GM23338 (cell line): ENCODE data around the gene SIK2. TPM values are rescaled to one million over a fixed set of nuclear protein-coding genes. Genes with fewer than 3 reads are reported as not detected.

Experiments
- ATAC-seq: fragments of 200-7000 bp; cut with Tn5 transposase; 3 replicates; pipeline ENCODE4 v1.9.1; 2020
- DNase-seq: peaks from one replicate; pipeline ENCODE4 v3.0.0-alpha.2; 2015; ENCODE audit warnings: low spot score
- H2AFZ ChIP-seq: fragments of 200-600 bp; sonication (generic); 2 replicates; pipeline ENCODE4 v1.8.0; 2016; ENCODE audit warnings: antibody characterized with exemption, mild to moderate bottlenecking, moderate library complexity
- H3F3A ChIP-seq: fragments of 200-600 bp; sonication (generic); replicated peaks from 2 replicates; pipeline ENCODE4 v1.8.0; 2017; ENCODE audit warnings: antibody characterized with exemption, mixed run types, low read depth
- H3K27ac ChIP-seq: fragments of 200-600 bp; sonication (generic); 2 replicates; pipeline ENCODE4 v1.6.1; 2016; ENCODE audit warnings: low read depth
- H3K27me3 ChIP-seq: fragments of 200-600 bp; sonication (generic); 2 replicates; pipeline ENCODE4 v1.8.0; 2016; ENCODE audit warnings: mild to moderate bottlenecking, mixed run types, moderate library complexity; ENCODE audit not compliant: insufficient read depth
- H3K36me3 ChIP-seq: fragments of 200-600 bp; sonication (generic); 2 replicates; pipeline ENCODE4 v1.8.0; 2016; ENCODE audit warnings: mild to moderate bottlenecking; ENCODE audit not compliant: insufficient read depth
- H3K4me1 ChIP-seq: fragments of 200-600 bp; sonication (generic); 2 replicates; pipeline ENCODE4 v1.8.0; 2016; ENCODE audit warnings: mild to moderate bottlenecking, moderate library complexity; ENCODE audit not compliant: insufficient read depth
- H3K4me2 ChIP-seq: fragments of 200-600 bp; sonication (generic); 2 replicates; pipeline ENCODE4 v1.7.1; 2017; ENCODE audit warnings: mixed run types
- H3K4me3 ChIP-seq: fragments of 200-600 bp; sonication (generic); 2 replicates; pipeline ENCODE4 v1.6.1; 2016; ENCODE audit warnings: mixed run types
- H3K79me2 ChIP-seq: fragments of 200-600 bp; sonication (generic); replicated peaks from 2 replicates; pipeline ENCODE4 v1.8.0; 2017; ENCODE audit warnings: mild to moderate bottlenecking; ENCODE audit not compliant: insufficient read depth
- H3K9me2 ChIP-seq: fragments of 200-600 bp; sonication (generic); 2 replicates; pipeline ENCODE4 v1.8.0; 2017; ENCODE audit not compliant: insufficient read depth
- H4K20me1 ChIP-seq: fragments of 200-600 bp; sonication (generic); replicated peaks from 2 replicates; pipeline ENCODE4 v1.8.0; 2017; ENCODE audit warnings: mild to moderate bottlenecking; ENCODE audit not compliant: insufficient read depth
- H3K27ac Mint-ChIP-seq: 2 replicates; pipeline ENCODE4 v1.8.0; 2020; ENCODE audit warnings: inconsistent platforms, mild to moderate bottlenecking, moderate library complexity, mixed read lengths
- H3K27me3 Mint-ChIP-seq: 3 replicates; pipeline ENCODE4 v1.8.0; 2022; ENCODE audit warnings: low read depth, mild to moderate bottlenecking, moderate library complexity, mixed read lengths, inconsistent platforms; ENCODE audit not compliant: insufficient read depth, poor library complexity
- H3K36me3 Mint-ChIP-seq: 3 replicates; pipeline ENCODE4 v1.8.0; 2021; ENCODE audit warnings: low read depth, mild to moderate bottlenecking, inconsistent platforms, moderate library complexity, mixed read lengths
- H3K4me1 Mint-ChIP-seq: 3 replicates; pipeline ENCODE4 v1.8.0; 2020; ENCODE audit warnings: mild to moderate bottlenecking, inconsistent platforms, mixed read lengths
- H3K4me3 Mint-ChIP-seq: 3 replicates; pipeline ENCODE4 v1.8.0; 2021; ENCODE audit warnings: moderate library complexity, mild to moderate bottlenecking, inconsistent platforms, mixed read lengths
- H3K9me3 Mint-ChIP-seq: 3 replicates; pipeline ENCODE4 v1.8.0; 2020; ENCODE audit warnings: moderate library complexity, mild to moderate bottlenecking, inconsistent platforms, mixed read lengths
- CREB1 ChIP-seq: fragments of 250-450 bp; sonication (Bioruptor Pico); IDR thresholded peaks from 2 replicates; pipeline ENCODE4 v1.5.0; 2020; ENCODE audit warnings: low read depth, mild to moderate bottlenecking, moderate library complexity
- CTCF ChIP-seq, 2 experiments: fragments of 200-600 bp in 1 of 2; sonication (generic) in 1 of 2; conservative IDR thresholded peaks; 2 replicates each; pipeline versions ENCODE4 v1.5.1 to v1.6.1; 2016 to 2017; ENCODE audit warnings: antibody characterized with exemption in 2 of 2, low read depth in 2 of 2, mild to moderate bottlenecking in 2 of 2, moderate library complexity in 1 of 2
- EZH2 ChIP-seq: fragments of 200-600 bp; sonication (generic); IDR thresholded peaks from one replicate; pipeline ENCODE4 v1.8.0; 2017; ENCODE audit warnings: antibody characterized with exemption, mild to moderate bottlenecking, low read depth; ENCODE audit not compliant: unreplicated experiment
- EZH2phosphoT487 ChIP-seq: fragments of 200-600 bp; sonication (generic); IDR thresholded peaks from one replicate; pipeline ENCODE4 v1.8.1; 2018; ENCODE audit warnings: antibody characterized with exemption; ENCODE audit not compliant: unreplicated experiment
- POLR2AphosphoS5 ChIP-seq: IDR thresholded peaks from 2 replicates; pipeline ENCODE4 v1.6.1; 2016; ENCODE audit warnings: antibody characterized with exemption, low read depth
- ZNF114 ChIP-seq: fragments of 250-450 bp; sonication (Bioruptor Pico); IDR thresholded peaks from 2 replicates; pipeline ENCODE4 v1.5.0; 2020; ENCODE audit warnings: mild to moderate bottlenecking, moderate library complexity
- ZNF331 ChIP-seq: fragments of 250-450 bp; sonication (Bioruptor Pico); IDR thresholded peaks from 2 replicates; pipeline ENCODE4 v1.5.0; 2020; ENCODE audit warnings: low read depth, mild to moderate bottlenecking, moderate library complexity
- ZNF462 ChIP-seq: fragments of 250-450 bp; sonication (Bioruptor Pico); IDR thresholded peaks from 2 replicates; pipeline ENCODE4 v1.5.0; 2020; ENCODE audit warnings: mild to moderate bottlenecking, moderate library complexity
- polyA plus RNA-seq: library from polyadenylated mRNA; unstranded; fragments of >200 nt; fragmentation: Nextera tagmentation; extraction: Ambion mirVana; gene quantifications from 2 replicates; pipeline ENCODE4 v1.2.1, GENCODE V29; 2016
- total RNA-seq: library from RNA; depleted of rRNA; stranded (reverse); fragments of >200 nt; shearing (Covaris generic); gene quantifications from 2 replicates; pipeline ENCODE4 v1.2.3, GENCODE V29; 2014

Gene SIK2
- total and polyA plus RNA-seq, 2 experiments from 2014 or later: 2.3 to 6.7 TPM

GRCh38 chr11:111745719-111746504, 143.7 kb downstream of the SIK2 start:
- Histone ChIP-seq H3K4me2 (no peak overlapping the region), H3F3A (no peaks in the 10 kb centered on the region; the same call in 1 of the 2 replicates), H3K4me1 (no peaks in the 10 kb centered on the region), H4K20me1 (peaks cover 14% of the 10 kb centered on the region), H2AFZ (no peak overlapping the region), H3K79me2 (peaks cover 14% of the 10 kb centered on the region; the same call in 1 of the 2 replicates), H3K27me3 (no peaks in the 10 kb centered on the region), H3K36me3 (peaks cover 64% of the 10 kb centered on the region), H3K4me3 (no peak overlapping the region), H3K9me2 (no peaks in the 10 kb centered on the region), H3K27ac (no peak overlapping the region)
- H3K4me3 Mint-ChIP-seq: no peak overlapping the region
- no peak for ATAC-seq
- H3K4me1 Mint-ChIP-seq: no peaks in the 10 kb centered on the region
- H3K36me3 Mint-ChIP-seq: peaks cover 79% of the 10 kb centered on the region
- TF ChIP-seq ZNF331 (CRISPR knock-in tag): no peak
- no peak for TF ChIP-seq EZH2phosphoT487
- no peak for TF ChIP-seq CREB1 (CRISPR knock-in tag)
- no peak for TF ChIP-seq POLR2AphosphoS5
- no peak for TF ChIP-seq ZNF462 (CRISPR knock-in tag)
- TF ChIP-seq CTCF (conservative IDR thresholded peaks at IDR 0.05; ENCODE audit: low read depth in 2 of 2): no peak
- TF ChIP-seq EZH2: no peak
- TF ChIP-seq ZNF114 (CRISPR knock-in tag): no peak
- DNase-seq: no peak
- no peaks in the 10 kb centered on the region for H3K27me3 Mint-ChIP-seq
- H3K9me3 Mint-ChIP-seq: no peaks in the 10 kb centered on the region
- no peak overlapping the region for H3K27ac Mint-ChIP-seq
